Gastroesophageal sphincter (tissue), 4 donors: Measurements from ENCODE around the gene RFX4. TPM values are rescaled to one million over a fixed set of nuclear protein-coding genes. Genes with fewer than 3 reads are reported as not detected.

Source experiments
- ATAC-seq: fragments of 150-250 bp; one replicate; pipeline ENCODE4 v1.9.1; 2016; ENCODE audit warnings: mild to moderate bottlenecking, moderate library complexity
- H3K27ac ChIP-seq, 4 donors: fragments of 200-600 bp; sonication (generic) in 3 of 4; 1 replicate in 3 of 4; 2 replicates in 1 of 4; pipeline ENCODE4 v1.5.1; 2016 to 2019
- H3K27me3 ChIP-seq: fragments of 200-600 bp; sonication (generic); one replicate; pipeline ENCODE4 v1.5.1; 2019
- H3K36me3 ChIP-seq, 2 donors: fragments of 200-600 bp; sonication (generic); one replicate each; pipeline ENCODE4 v1.5.1; 2019; ENCODE audit warnings: control low read depth in 1 of 2
- H3K4me1 ChIP-seq, 3 donors: fragments of 200-600 bp; sonication (generic); 1 replicate in 2 of 3; 2 replicates in 1 of 3; pipeline ENCODE4 v1.5.1; 2016 to 2019; ENCODE audit warnings: control low read depth in 2 of 3
- H3K4me3 ChIP-seq, 2 donors: fragments of 200-600 bp; sonication (generic); one replicate each; pipeline ENCODE4 v1.5.1; 2019; ENCODE audit warnings: mild to moderate bottlenecking in 1 of 2, moderate library complexity in 1 of 2
- H3K9me3 ChIP-seq, 3 donors: fragments of 200-600 bp; sonication (generic); one replicate each; pipeline ENCODE4 v1.5.1; 2017 to 2019; ENCODE audit warnings: control low read depth in 2 of 3
- CTCF ChIP-seq, 4 experiments: fragments of 200-600 bp in 2 of 4; fragments of 450-650 bp in 2 of 4; sonication (generic) in 1 of 4; IDR thresholded peaks; one replicate each; pipeline ENCODE4 v1.5.1; 2017 to 2019; ENCODE audit warnings: antibody characterized with exemption in 4 of 4, mild to moderate bottlenecking in 2 of 4, moderate library complexity in 2 of 4
- EP300 ChIP-seq: sonication (generic); formaldehyde crosslinking; IDR thresholded peaks from one replicate; pipeline ENCODE4 v1.6.1; 2017; ENCODE audit warnings: antibody characterized with exemption, mild to moderate bottlenecking
- POLR2A ChIP-seq, 2 donors: fragments of 450-650 bp; IDR thresholded peaks; one replicate each; pipeline ENCODE4 v1.6.1; 2017; ENCODE audit warnings: antibody characterized with exemption in 2 of 2, mild to moderate bottlenecking in 2 of 2, moderate library complexity in 1 of 2
- POLR2AphosphoS5 ChIP-seq: sonication (generic); formaldehyde crosslinking; IDR thresholded peaks from one replicate; pipeline ENCODE4 v1.6.1; 2017; ENCODE audit warnings: antibody characterized with exemption
- WGBS, 2 donors: methylation state at CpG; one replicate each; pipeline ENCODE4 v1.1.5; 2018; ENCODE audit warnings: low coverage in 1 of 2; 5-methylcytosine and 5-hydroxymethylcytosine counted together
- total RNA-seq, 4 donors: library from RNA; depleted of rRNA; stranded (reverse); fragments of >200 nt; gene quantifications; one replicate each; pipeline ENCODE4 v1.1.0, GENCODE V29; 2016

The RFX4 gene
- total RNA-seq, 4 donors from 2014 or later, result not detected

GRCh38 chr12:106581543-106582248 lies 1.1 kb upstream of the RFX4 start:
- 2% methylated on average over 7 to 22 of the region's 52 CpGs for WGBS, 2 donors
- no peak overlapping the region for H3K27ac ChIP-seq
- no peaks in the 10 kb centered on the region for H3K9me3 ChIP-seq
- no peak for TF ChIP-seq CTCF (IDR thresholded peaks at IDR 0.05)
- ATAC-seq, result no peak
- H3K27me3 ChIP-seq, result peaks cover 96% of the 10 kb centered on the region
- peak overlapping the region in 1 of 2 donors; percentile 46 for H3K4me3 ChIP-seq
- no peaks in the 10 kb centered on the region for H3K36me3 ChIP-seq
- H3K4me1 ChIP-seq, result peaks cover 0 to 64% (median 35%) of the 10 kb centered on the region in 3 donors

GRCh38 chr12:106582249-106582591 lies 584 bp upstream of the RFX4 start:
- Histone ChIP-seq H3K27me3 (peaks cover 100% of the 10 kb centered on the region), H3K9me3 (no peaks in the 10 kb centered on the region), H3K4me3 (peak overlapping the region in 1 of 2 donors; percentile 46), H3K4me1 (peaks cover 0 to 69% (median 35%) of the 10 kb centered on the region in 3 donors), H3K36me3 (no peaks in the 10 kb centered on the region), H3K27ac (no peak overlapping the region)
- no peak for ATAC-seq
- TF ChIP-seq CTCF (IDR thresholded peaks at IDR 0.05) (no peak), POLR2A (IDR thresholded peaks at IDR 0.05) (no peak), EP300 (no peak), POLR2AphosphoS5 (no peak)
- 0 to 10% methylated on average over 2 to 4 of the region's 16 CpGs for WGBS, 2 donors

- no peak for TF ChIP-seq CTCF (IDR thresholded peaks at IDR 0.05)
- TF ChIP-seq EP300, result no peak
- Histone ChIP-seq H3K4me1 (peaks cover 0 to 74% (median 35%) of the 10 kb centered on the region in 3 donors), H3K9me3 (no peaks in the 10 kb centered on the region), H3K36me3 (no peaks in the 10 kb centered on the region), H3K27me3 (peaks cover 100% of the 10 kb centered on the region), H3K4me3 (peak overlapping the region in 1 of 2 donors; percentile 46), H3K27ac (no peak overlapping the region)
- 2% methylated on average over 29 of the region's 60 CpGs; no CpG with 5 or more reads in 1 of the 2 donors for WGBS, 2 donors
- ATAC-seq, result peak; percentile 24
Observed at GRCh38 chr12:106583242-106584103, 669 bp downstream of the RFX4 start.

- Histone ChIP-seq H3K27ac (no peak overlapping the region), H3K9me3 (no peaks in the 10 kb centered on the region), H3K4me3 (peak overlapping the region in 1 of 2 donors; percentile 46), H3K36me3 (no peaks in the 10 kb centered on the region), H3K4me1 (peaks cover 0 to 74% (median 35%) of the 10 kb centered on the region in 3 donors), H3K27me3 (peaks cover 100% of the 10 kb centered on the region)
- WGBS, 2 donors, result 4 to 8% methylated on average over 10 to 11 of the region's 41 CpGs
- TF ChIP-seq POLR2AphosphoS5 (no peak), POLR2A (IDR thresholded peaks at IDR 0.05) (no peak), EP300 (no peak), CTCF (IDR thresholded peaks at IDR 0.05) (no peak)
- ATAC-seq, result no peak
Observed at GRCh38 chr12:106584104-106585064, 1.6 kb downstream of the RFX4 start.
